Keratinocyte (primary cell): Measurements from ENCODE around the gene SGIP1.
"Not testable (repeated sequence)": the region's sequence is repeated elsewhere in the genome, so short reads cannot be mapped to it uniquely, and the experiment has no call there.

ENCODE experiments used
- CTCF ChIP-seq, 3 experiments: IDR thresholded peaks in 1 of 3; conservative IDR thresholded peaks in 1 of 3; optimal IDR thresholded peaks in 1 of 3; 2 replicates in 2 of 3; 3 replicates in 1 of 3; pipeline versions ENCODE3 to v1.5.1; 2011; ENCODE audit warnings: low read length in 3 of 3, mild to moderate bottlenecking in 3 of 3, moderate library complexity in 2 of 3, control low read depth in 1 of 3, inconsistent platforms in 1 of 3; ENCODE audit not compliant: insufficient read depth in 2 of 3; ENCODE audit errors: extremely low read depth in 1 of 3
- EZH2 ChIP-seq: IDR thresholded peaks from one replicate; pipeline ENCODE4 v1.6.1; 2012; ENCODE audit warnings: inconsistent platforms, mild to moderate bottlenecking, low read length, moderate library complexity

- TF ChIP-seq CTCF (optimal IDR thresholded peaks at IDR 0.05 in 1 of 3, IDR thresholded peaks at IDR 0.05 in 1 of 3, conservative IDR thresholded peaks at IDR 0.05 in 1 of 3; ENCODE audit: extremely low read depth in 1 of 3, insufficient read depth in 2 of 3, low read length in 3 of 3); EZH2: not testable (repeated sequence)
Observed at GRCh38 chr1:66785800-66786199, 251.8 kb downstream of the SGIP1 start.
